HepG2 (cell line): ENCODE measurements around the gene BPIFA1. TPM values are rescaled to one million over a fixed set of nuclear protein-coding genes. Genes with fewer than 3 reads are reported as not detected.

Source experiments
- CBX2 ChIP-seq, 2 experiments: fragments of 200-600 bp in 1 of 2; sonication (generic); formaldehyde crosslinking in 1 of 2; IDR thresholded peaks; 2 replicates each; pipeline versions ENCODE4 v1.7.0 to v1.8.1; 2018 to 2022; ENCODE audit warnings: low read depth in 2 of 2, low read length in 1 of 2, mild to moderate bottlenecking in 1 of 2, missing genetic modification reagents in 1 of 2
- GFI1 ChIP-seq: sonication (generic); formaldehyde crosslinking; IDR thresholded peaks from 2 replicates; pipeline ENCODE4 v1.5.0; 2020; ENCODE audit warnings: missing genetic modification reagents, mild to moderate bottlenecking, borderline replicate concordance
- HDAC2 ChIP-seq: sonication (generic); formaldehyde crosslinking; IDR thresholded peaks from 2 replicates; pipeline ENCODE4 v1.4.0; 2020; ENCODE audit warnings: missing genetic modification reagents
- HNRNPK ChIP-seq: fragments of 200-400 bp; formaldehyde crosslinking; IDR thresholded peaks from 2 replicates; pipeline ENCODE4 v1.6.1; 2018; ENCODE audit warnings: low read length, low read depth, moderate library complexity, mild to moderate bottlenecking; ENCODE audit not compliant: poor library complexity, severe bottlenecking
- KAT8 ChIP-seq: IDR thresholded peaks from 2 replicates; pipeline ENCODE4 v1.6.1; 2016; ENCODE audit warnings: missing genetic modification reagents, missing compliant biosample characterization
- NCOA5 ChIP-seq: sonication (generic); formaldehyde crosslinking; IDR thresholded peaks from 2 replicates; pipeline ENCODE4 v1.4.0; 2020; ENCODE audit warnings: missing genetic modification reagents
- PHF21A ChIP-seq: sonication (generic); formaldehyde crosslinking; IDR thresholded peaks from 2 replicates; pipeline ENCODE4 v1.5.0; 2020; ENCODE audit warnings: mild to moderate bottlenecking, missing genetic modification reagents
- SMC3 ChIP-seq: IDR thresholded peaks from 2 replicates; pipeline ENCODE4 v1.6.1; 2011; ENCODE audit warnings: low read length, improper control_type of control experiment
- SSRP1 ChIP-seq: IDR thresholded peaks from 2 replicates; pipeline ENCODE4 v1.6.1; 2016; ENCODE audit warnings: control low read depth
- TGIF2 ChIP-seq: IDR thresholded peaks from 2 replicates; pipeline ENCODE4 v1.6.1; 2016; ENCODE audit warnings: control low read depth, missing compliant biosample characterization
- U2AF1 ChIP-seq: fragments of 200-400 bp; formaldehyde crosslinking; optimal IDR thresholded peaks from 2 replicates; pipeline ENCODE3; 2017; ENCODE audit warnings: mild to moderate bottlenecking, low read depth, low read length
- ZFP1 ChIP-seq: IDR thresholded peaks from 2 replicates; pipeline ENCODE4 v1.6.1; 2016
- ZKSCAN1 ChIP-seq: fragments of 150-350 bp; IDR thresholded peaks from 2 replicates; pipeline ENCODE4 v1.6.1; 2014; ENCODE audit warnings: low read length
- ZNF205 ChIP-seq: IDR thresholded peaks from 2 replicates; pipeline ENCODE4 v1.6.1; 2018; ENCODE audit warnings: missing biosample characterization, missing genetic modification reagents
- ZNF44 ChIP-seq: sonication (generic); formaldehyde crosslinking; IDR thresholded peaks from 2 replicates; pipeline ENCODE4 v1.5.1; 2020; ENCODE audit warnings: mild to moderate bottlenecking, missing genetic modification reagents
- ZNF605 ChIP-seq: sonication (generic); formaldehyde crosslinking; IDR thresholded peaks from 2 replicates; pipeline ENCODE4 v1.8.0; 2022; ENCODE audit warnings: mild to moderate bottlenecking, missing genetic modification reagents
- ZNF737 ChIP-seq: sonication (generic); formaldehyde crosslinking; IDR thresholded peaks from 2 replicates; pipeline ENCODE4 v1.5.0; 2020; ENCODE audit warnings: missing genetic modification reagents, mild to moderate bottlenecking, borderline replicate concordance
- ZNF878 ChIP-seq: sonication (generic); formaldehyde crosslinking; IDR thresholded peaks from 2 replicates; pipeline ENCODE4 v1.8.1; 2023; ENCODE audit warnings: mild to moderate bottlenecking, missing genetic modification reagents, moderate library complexity
- polyA plus RNA-seq, 8 experiments: library from polyadenylated mRNA; depleted of rRNA in 3 of 8; stranded (reverse) in 7 of 8; unstranded in 1 of 8; fragments of >200 nt; fragmentation: Illumina TruSeq in 4 of 8; extraction: Trizol in 4 of 8; gene quantifications; 2 replicates each; pipeline versions ENCODE4 v1.2.1 to v1.2.3, GENCODE V29; 2011 to 2016; ENCODE audit warnings: low read depth in 4 of 8, missing spikeins in 1 of 8, mixed read lengths in 1 of 8; ENCODE audit not compliant: insufficient read depth in 1 of 8
- total RNA-seq, 5 experiments: library from RNA; depleted of rRNA; stranded (reverse); fragments of >200 nt; fragmentation: Illumina TruSeq; extraction: Trizol; gene quantifications; 2 replicates each; pipeline ENCODE4 v1.2.3, GENCODE V29; 2016; ENCODE audit warnings: low read depth in 1 of 5
- TF ChIP-seq, protein P1 (sequence below): sonication (generic); formaldehyde crosslinking; IDR thresholded peaks from 2 replicates; pipeline ENCODE4 v1.5.1; 2020; ENCODE audit warnings: mild to moderate bottlenecking, missing genetic modification reagents, moderate library complexity
- TF ChIP-seq, protein P2 (sequence below): sonication (generic); formaldehyde crosslinking; IDR thresholded peaks from 2 replicates; pipeline ENCODE4 v1.4.0; 2020; ENCODE audit warnings: mild to moderate bottlenecking, missing genetic modification reagents
- TF ChIP-seq, protein P3 (sequence below): sonication (generic); formaldehyde crosslinking; IDR thresholded peaks from 2 replicates; pipeline ENCODE4 v1.8.1; 2023; ENCODE audit warnings: missing genetic modification reagents, inconsistent platforms, borderline replicate concordance

BPIFA1 gene
- total and polyA plus RNA-seq, 2 of the 13 experiments (the other 11 are each of a cell fraction or from before 2014, with no cell fraction given) = not detected

DNA sequence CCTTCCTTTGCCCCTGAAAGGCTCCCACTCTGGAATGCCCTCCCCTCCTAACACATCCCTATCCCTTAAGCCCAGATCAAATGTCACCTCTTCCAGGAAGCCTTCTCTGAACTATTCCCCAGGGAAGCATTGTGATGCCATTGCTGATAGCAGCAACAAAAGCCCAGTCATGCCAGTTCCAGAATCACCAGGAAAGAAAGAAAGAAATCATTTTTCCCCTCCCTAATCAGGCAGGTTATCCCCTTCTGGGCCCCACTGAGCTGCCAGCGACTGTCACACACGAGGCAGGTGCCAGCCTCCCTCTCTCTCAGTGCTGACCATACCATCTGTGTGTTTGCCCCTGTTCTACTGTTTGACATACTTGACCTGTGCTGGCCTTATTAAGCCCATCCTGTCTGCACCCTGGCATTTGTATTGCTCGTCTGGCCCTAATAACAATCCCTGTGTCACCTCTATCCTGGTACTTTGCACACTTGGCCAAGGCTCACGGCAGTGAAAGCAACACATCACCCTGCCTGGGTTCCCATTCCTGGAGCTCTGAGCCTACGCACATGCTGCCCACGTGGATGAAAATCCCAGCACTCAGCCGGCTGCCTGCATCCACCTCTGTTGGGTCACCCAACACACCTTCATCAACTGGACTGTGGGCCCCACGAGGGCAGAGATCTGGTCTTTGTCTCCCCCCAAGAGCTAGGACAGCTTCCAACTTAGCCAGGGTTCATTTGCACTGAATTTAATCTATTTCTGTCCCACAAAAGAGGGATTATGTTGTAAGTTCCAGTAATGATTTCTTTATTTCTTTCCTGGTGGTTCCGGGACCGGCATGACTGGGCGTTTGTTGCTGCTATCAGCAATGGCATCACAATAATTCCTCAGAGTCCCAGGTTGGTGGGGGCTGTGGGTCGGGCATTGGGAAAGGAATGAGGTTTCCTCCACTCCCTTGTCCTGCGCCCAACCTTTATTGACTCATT, 42.0 kb downstream of the BPIFA1 start (continued):
- TF ChIP-seq, protein P1, sequence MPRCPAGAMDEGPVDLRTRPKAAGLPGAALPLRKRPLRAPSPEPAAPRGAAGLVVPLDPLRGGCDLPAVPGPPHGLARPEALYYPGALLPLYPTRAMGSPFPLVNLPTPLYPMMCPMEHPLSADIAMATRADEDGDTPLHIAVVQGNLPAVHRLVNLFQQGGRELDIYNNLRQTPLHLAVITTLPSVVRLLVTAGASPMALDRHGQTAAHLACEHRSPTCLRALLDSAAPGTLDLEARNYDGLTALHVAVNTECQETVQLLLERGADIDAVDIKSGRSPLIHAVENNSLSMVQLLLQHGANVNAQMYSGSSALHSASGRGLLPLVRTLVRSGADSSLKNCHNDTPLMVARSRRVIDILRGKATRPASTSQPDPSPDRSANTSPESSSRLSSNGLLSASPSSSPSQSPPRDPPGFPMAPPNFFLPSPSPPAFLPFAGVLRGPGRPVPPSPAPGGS (CRISPR knock-in tag) = peak; percentile 91
- TF ChIP-seq U2AF1 = peak; percentile 7
- TF ChIP-seq ZFP1 (CRISPR knock-in tag) = peak; percentile 72; the same call in 1 of the 2 replicates
- 0 out of 2 replicates have a peak, but pooled peaks have one; percentile 66 for TF ChIP-seq SSRP1
- TF ChIP-seq KAT8 (CRISPR knock-in tag) = peak; percentile 73
- no peak for TF ChIP-seq HNRNPK
- TF ChIP-seq SMC3 = no peak
- no peak; the same call in 1 of the 2 replicates for TF ChIP-seq CBX2 (IDR thresholded peaks at IDR 0.05; ENCODE audit: low read depth, low read length)
- TF ChIP-seq CBX2 (CRISPR knock-in tag; IDR thresholded peaks at IDR 0.05; ENCODE audit: low read depth) = 0 out of 2 replicates have a peak, but pooled peaks have one; percentile 75
- no peak; the same call in 1 of the 2 replicates for TF ChIP-seq GFI1
- TF ChIP-seq, protein P2, sequence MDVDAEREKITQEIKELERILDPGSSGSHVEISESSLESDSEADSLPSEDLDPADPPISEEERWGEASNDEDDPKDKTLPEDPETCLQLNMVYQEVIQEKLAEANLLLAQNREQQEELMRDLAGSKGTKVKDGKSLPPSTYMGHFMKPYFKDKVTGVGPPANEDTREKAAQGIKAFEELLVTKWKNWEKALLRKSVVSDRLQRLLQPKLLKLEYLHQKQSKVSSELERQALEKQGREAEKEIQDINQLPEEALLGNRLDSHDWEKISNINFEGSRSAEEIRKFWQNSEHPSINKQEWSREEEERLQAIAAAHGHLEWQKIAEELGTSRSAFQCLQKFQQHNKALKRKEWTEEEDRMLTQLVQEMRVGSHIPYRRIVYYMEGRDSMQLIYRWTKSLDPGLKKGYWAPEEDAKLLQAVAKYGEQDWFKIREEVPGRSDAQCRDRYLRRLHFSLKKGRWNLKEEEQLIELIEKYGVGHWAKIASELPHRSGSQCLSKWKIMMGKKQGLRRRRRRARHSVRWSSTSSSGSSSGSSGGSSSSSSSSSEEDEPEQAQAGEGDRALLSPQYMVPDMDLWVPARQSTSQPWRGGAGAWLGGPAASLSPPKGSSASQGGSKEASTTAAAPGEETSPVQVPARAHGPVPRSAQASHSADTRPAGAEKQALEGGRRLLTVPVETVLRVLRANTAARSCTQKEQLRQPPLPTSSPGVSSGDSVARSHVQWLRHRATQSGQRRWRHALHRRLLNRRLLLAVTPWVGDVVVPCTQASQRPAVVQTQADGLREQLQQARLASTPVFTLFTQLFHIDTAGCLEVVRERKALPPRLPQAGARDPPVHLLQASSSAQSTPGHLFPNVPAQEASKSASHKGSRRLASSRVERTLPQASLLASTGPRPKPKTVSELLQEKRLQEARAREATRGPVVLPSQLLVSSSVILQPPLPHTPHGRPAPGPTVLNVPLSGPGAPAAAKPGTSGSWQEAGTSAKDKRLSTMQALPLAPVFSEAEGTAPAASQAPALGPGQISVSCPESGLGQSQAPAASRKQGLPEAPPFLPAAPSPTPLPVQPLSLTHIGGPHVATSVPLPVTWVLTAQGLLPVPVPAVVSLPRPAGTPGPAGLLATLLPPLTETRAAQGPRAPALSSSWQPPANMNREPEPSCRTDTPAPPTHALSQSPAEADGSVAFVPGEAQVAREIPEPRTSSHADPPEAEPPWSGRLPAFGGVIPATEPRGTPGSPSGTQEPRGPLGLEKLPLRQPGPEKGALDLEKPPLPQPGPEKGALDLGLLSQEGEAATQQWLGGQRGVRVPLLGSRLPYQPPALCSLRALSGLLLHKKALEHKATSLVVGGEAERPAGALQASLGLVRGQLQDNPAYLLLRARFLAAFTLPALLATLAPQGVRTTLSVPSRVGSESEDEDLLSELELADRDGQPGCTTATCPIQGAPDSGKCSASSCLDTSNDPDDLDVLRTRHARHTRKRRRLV = no peak
- TF ChIP-seq ZNF205 (CRISPR knock-in tag) = peak; percentile 72; the same call in 1 of the 2 replicates
- peak; percentile 97 for TF ChIP-seq ZNF605 (CRISPR knock-in tag)
- TF ChIP-seq, protein P3, sequence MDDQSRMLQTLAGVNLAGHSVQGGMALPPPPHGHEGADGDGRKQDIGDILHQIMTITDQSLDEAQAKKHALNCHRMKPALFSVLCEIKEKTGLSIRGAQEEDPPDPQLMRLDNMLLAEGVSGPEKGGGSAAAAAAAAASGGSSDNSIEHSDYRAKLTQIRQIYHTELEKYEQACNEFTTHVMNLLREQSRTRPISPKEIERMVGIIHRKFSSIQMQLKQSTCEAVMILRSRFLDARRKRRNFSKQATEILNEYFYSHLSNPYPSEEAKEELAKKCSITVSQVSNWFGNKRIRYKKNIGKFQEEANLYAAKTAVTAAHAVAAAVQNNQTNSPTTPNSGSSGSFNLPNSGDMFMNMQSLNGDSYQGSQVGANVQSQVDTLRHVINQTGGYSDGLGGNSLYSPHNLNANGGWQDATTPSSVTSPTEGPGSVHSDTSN (CRISPR knock-in tag) = no peak
- TF ChIP-seq ZNF878 (CRISPR knock-in tag) = peak; percentile 98
- peak; percentile 79 for TF ChIP-seq HDAC2 (CRISPR knock-in tag)
- TF ChIP-seq NCOA5 (CRISPR knock-in tag) = no peak
- peak; percentile 92 for TF ChIP-seq ZNF44 (CRISPR knock-in tag)
- no peak for TF ChIP-seq ZNF737 (CRISPR knock-in tag)
- TF ChIP-seq TGIF2 (CRISPR knock-in tag) = peak; percentile 77; the same call in 1 of the 2 replicates
- TF ChIP-seq ZKSCAN1 = no peak
- peak; percentile 43; the same call in 1 of the 2 replicates for TF ChIP-seq PHF21A
